HepG2 (cell line): Measurements from ENCODE around the gene TOR4A. TPM values are rescaled to one million over a fixed set of nuclear protein-coding genes. Genes with fewer than 3 reads are reported as not detected.

ENCODE experiments used
- CREB3 ChIP-seq: sonication (generic); formaldehyde crosslinking; IDR thresholded peaks from 2 replicates; pipeline ENCODE4 v1.5.0; 2020; ENCODE audit warnings: missing genetic modification reagents
- EEA1 ChIP-seq: sonication (generic); formaldehyde crosslinking; IDR thresholded peaks from 2 replicates; pipeline ENCODE4 v1.5.1; 2020; ENCODE audit warnings: mild to moderate bottlenecking, missing genetic modification reagents, borderline replicate concordance
- KDM6A ChIP-seq: IDR thresholded peaks from 2 replicates; pipeline ENCODE4 v1.6.1; 2016; ENCODE audit warnings: low read depth
- MAZ ChIP-seq, 2 experiments: sonication (generic) in 1 of 2; formaldehyde crosslinking in 1 of 2; IDR thresholded peaks; 2 replicates each; pipeline versions ENCODE4 v1.5.0 to v1.6.1; 2012 to 2020; ENCODE audit warnings: low read depth in 2 of 2, mild to moderate bottlenecking in 2 of 2, borderline replicate concordance in 1 of 2, improper control_type of control experiment in 1 of 2, low read length in 1 of 2, missing genetic modification reagents in 1 of 2, moderate library complexity in 1 of 2
- MED1 ChIP-seq: sonication (generic); formaldehyde crosslinking; IDR thresholded peaks from 2 replicates; pipeline ENCODE4 v1.4.0; 2020; ENCODE audit warnings: missing genetic modification reagents
- MLLT10 ChIP-seq: sonication (generic); formaldehyde crosslinking; IDR thresholded peaks from 2 replicates; pipeline ENCODE4 v1.4.0; 2020; ENCODE audit warnings: missing genetic modification reagents
- MLXIP ChIP-seq: sonication (generic); formaldehyde crosslinking; IDR thresholded peaks from 2 replicates; pipeline ENCODE4 v1.9.0; 2021; ENCODE audit warnings: missing genetic modification reagents, borderline replicate concordance
- NCOA2 ChIP-seq: sonication (generic); formaldehyde crosslinking; IDR thresholded peaks from 2 replicates; pipeline ENCODE4 v1.8.0; 2022; ENCODE audit warnings: inconsistent platforms
- PAWR ChIP-seq: sonication (generic); formaldehyde crosslinking; IDR thresholded peaks from 2 replicates; pipeline ENCODE4 v1.4.0; 2020; ENCODE audit warnings: missing genetic modification reagents, mild to moderate bottlenecking, borderline replicate concordance
- SAFB2 ChIP-seq: sonication (generic); formaldehyde crosslinking; IDR thresholded peaks from 2 replicates; pipeline ENCODE4 v1.5.1; 2020; ENCODE audit warnings: missing genetic modification reagents, low read depth, mild to moderate bottlenecking, borderline replicate concordance
- SIN3A ChIP-seq: IDR thresholded peaks from 2 replicates; pipeline ENCODE4 v1.6.1; 2011; ENCODE audit warnings: low read depth, mild to moderate bottlenecking, control low read depth, low read length, borderline replicate concordance
- SKIL ChIP-seq: sonication (generic); formaldehyde crosslinking; IDR thresholded peaks from 2 replicates; pipeline ENCODE4 v1.8.0; 2022; ENCODE audit warnings: missing genetic modification reagents, mild to moderate bottlenecking, moderate library complexity, borderline replicate concordance
- SRY ChIP-seq: sonication (generic); formaldehyde crosslinking; IDR thresholded peaks from 2 replicates; pipeline ENCODE4 v1.8.0; 2022; ENCODE audit warnings: mild to moderate bottlenecking, missing genetic modification reagents
- THRA ChIP-seq: sonication (generic); formaldehyde crosslinking; IDR thresholded peaks from 2 replicates; pipeline ENCODE4 v1.4.0; 2020; ENCODE audit warnings: missing genetic modification reagents, borderline replicate concordance
- ZMYM2 ChIP-seq: sonication (generic); formaldehyde crosslinking; IDR thresholded peaks from 2 replicates; pipeline ENCODE4 v1.8.0; 2022; ENCODE audit warnings: mild to moderate bottlenecking, missing genetic modification reagents
- ZNF441 ChIP-seq: sonication (generic); formaldehyde crosslinking; IDR thresholded peaks from 2 replicates; pipeline ENCODE4 v1.7.0; 2021; ENCODE audit warnings: missing genetic modification reagents, borderline replicate concordance
- ZNF614 ChIP-seq: IDR thresholded peaks from 2 replicates; pipeline ENCODE4 v1.6.1; 2018; ENCODE audit warnings: missing biosample characterization, missing genetic modification reagents, inconsistent platforms, borderline replicate concordance
- ZNF619 ChIP-seq: sonication (generic); formaldehyde crosslinking; IDR thresholded peaks from 2 replicates; pipeline ENCODE4 v1.4.0; 2020; ENCODE audit warnings: mild to moderate bottlenecking, missing genetic modification reagents
- ZNF746 ChIP-seq: sonication (generic); formaldehyde crosslinking; IDR thresholded peaks from 2 replicates; pipeline ENCODE4 v1.8.0; 2022; ENCODE audit warnings: mild to moderate bottlenecking, missing genetic modification reagents
- ZNF747 ChIP-seq: sonication (generic); formaldehyde crosslinking; IDR thresholded peaks from 2 replicates; pipeline ENCODE4 v1.8.1; 2023; ENCODE audit warnings: missing genetic modification reagents, mild to moderate bottlenecking, borderline replicate concordance
- polyA plus RNA-seq, 8 experiments: library from polyadenylated mRNA; depleted of rRNA in 3 of 8; stranded (reverse) in 7 of 8; unstranded in 1 of 8; fragments of >200 nt; fragmentation: Illumina TruSeq in 4 of 8; extraction: Trizol in 4 of 8; gene quantifications; 2 replicates each; pipeline versions ENCODE4 v1.2.1 to v1.2.3, GENCODE V29; 2011 to 2016; ENCODE audit warnings: low read depth in 4 of 8, missing spikeins in 1 of 8, mixed read lengths in 1 of 8; ENCODE audit not compliant: insufficient read depth in 1 of 8
- total RNA-seq, 5 experiments: library from RNA; depleted of rRNA; stranded (reverse); fragments of >200 nt; fragmentation: Illumina TruSeq; extraction: Trizol; gene quantifications; 2 replicates each; pipeline ENCODE4 v1.2.3, GENCODE V29; 2016; ENCODE audit warnings: low read depth in 1 of 5

The TOR4A gene
- total and polyA plus RNA-seq, 2 of the 13 experiments (the other 11 are each of a cell fraction or from before 2014, with no cell fraction given), result 11.1 to 14.2 TPM

- TF ChIP-seq MLXIP (CRISPR knock-in tag) (0 out of 2 replicates have a peak, but pooled peaks have one; percentile 60), ZNF746 (CRISPR knock-in tag) (peak; percentile 89), SIN3A (peak; percentile 43; the same call in 1 of the 2 replicates), SRY (CRISPR knock-in tag) (peak; percentile 85; the same call in 1 of the 2 replicates), ZMYM2 (no peak; the same call in 1 of the 2 replicates), ZNF614 (CRISPR knock-in tag) (0 out of 2 replicates have a peak, but pooled peaks have one; percentile 43), SAFB2 (CRISPR knock-in tag) (peak; percentile 73), ZNF747 (CRISPR knock-in tag) (peak; percentile 74; the same call in 1 of the 2 replicates), MLLT10 (CRISPR knock-in tag) (no peak), ZNF619 (CRISPR knock-in tag) (0 out of 2 replicates have a peak, but pooled peaks have one; percentile 56), MAZ (IDR thresholded peaks at IDR 0.05; ENCODE audit: borderline replicate concordance, low read depth, low read length) (no peak), MAZ (CRISPR knock-in tag; IDR thresholded peaks at IDR 0.05; ENCODE audit: low read depth) (no peak), NCOA2 (CRISPR knock-in tag) (peak; percentile 26; the same call in 1 of the 2 replicates), CREB3 (CRISPR knock-in tag) (no peak), SKIL (CRISPR knock-in tag) (peak; percentile 35; the same call in 1 of the 2 replicates), EEA1 (CRISPR knock-in tag) (peak; percentile 84; the same call in 1 of the 2 replicates), KDM6A (CRISPR knock-in tag) (peak; percentile 20; the same call in 1 of the 2 replicates), PAWR (CRISPR knock-in tag) (no peak), ZNF441 (peak; percentile 28; the same call in 1 of the 2 replicates), MED1 (CRISPR knock-in tag) (peak; percentile 80), THRA (peak; percentile 59; the same call in 1 of the 2 replicates)
These were observed 37.1 kb upstream of the TOR4A start (continued) for GRCh38 chr9:137240318-137240840.
